Measurements from ENCODE around the gene CACNA2D3.
A peak's percentile ranks its signal among the peaks of the same experiment; 100 is the strongest.

The CACNA2D3 gene

DNA sequence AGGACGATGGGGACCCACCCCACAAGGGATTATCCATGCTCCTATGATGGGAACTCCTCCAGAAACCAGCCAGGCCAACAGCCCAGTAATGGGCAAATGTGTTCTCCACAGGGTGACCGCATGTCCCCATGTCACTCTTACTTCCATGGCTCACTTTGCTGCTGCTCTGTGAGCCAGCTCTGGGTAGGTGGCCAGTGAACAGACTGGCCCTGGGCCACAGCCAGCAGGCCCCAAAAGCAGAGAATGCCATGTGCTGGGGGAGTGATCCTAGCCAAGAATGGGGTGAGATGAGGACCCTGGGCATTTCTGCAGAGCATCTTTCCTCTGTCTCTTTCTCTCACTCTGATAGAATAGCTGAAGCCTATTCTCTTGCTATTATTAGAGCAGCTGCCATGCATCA, 414.1 kb downstream of the CACNA2D3 start:
- ChIA-PET CTCF (no interaction called here), POLR2A (no interaction called here)
- DNase-seq (ENCODE audit: extremely low spot score): no peak
- TF ChIP-seq TARDBP (IDR thresholded peaks at IDR 0.05) (no peak), SUZ12 (IDR thresholded peaks at IDR 0.05) (no peak), BHLHE40 (IDR thresholded peaks at IDR 0.05; ENCODE audit: borderline replicate concordance) (no peak), LEF1 (IDR thresholded peaks at IDR 0.05; ENCODE audit: borderline replicate concordance) (no peak), ZNF384 (IDR thresholded peaks at IDR 0.05) (no peak), FOXM1 (IDR thresholded peaks at IDR 0.05; ENCODE audit: borderline replicate concordance) (no peak), ELF4 (IDR thresholded peaks at IDR 0.05) (no peak), HDGF (IDR thresholded peaks at IDR 0.05; ENCODE audit: borderline replicate concordance) (no peak), FOXA1 (IDR thresholded peaks at IDR 0.05) (no peak), ARNT (IDR thresholded peaks at IDR 0.05) (no peak), CTBP1 (IDR thresholded peaks at IDR 0.05; ENCODE audit: borderline replicate concordance) (no peak), L3MBTL2 (conservative IDR thresholded peaks at IDR 0.05) (no peak), NFRKB (IDR thresholded peaks at IDR 0.05) (no peak), SP1 (IDR thresholded peaks at IDR 0.05) (no peak), FOXK2 (IDR thresholded peaks at IDR 0.05) (no peak)
- TF ChIP-seq, protein P1, sequence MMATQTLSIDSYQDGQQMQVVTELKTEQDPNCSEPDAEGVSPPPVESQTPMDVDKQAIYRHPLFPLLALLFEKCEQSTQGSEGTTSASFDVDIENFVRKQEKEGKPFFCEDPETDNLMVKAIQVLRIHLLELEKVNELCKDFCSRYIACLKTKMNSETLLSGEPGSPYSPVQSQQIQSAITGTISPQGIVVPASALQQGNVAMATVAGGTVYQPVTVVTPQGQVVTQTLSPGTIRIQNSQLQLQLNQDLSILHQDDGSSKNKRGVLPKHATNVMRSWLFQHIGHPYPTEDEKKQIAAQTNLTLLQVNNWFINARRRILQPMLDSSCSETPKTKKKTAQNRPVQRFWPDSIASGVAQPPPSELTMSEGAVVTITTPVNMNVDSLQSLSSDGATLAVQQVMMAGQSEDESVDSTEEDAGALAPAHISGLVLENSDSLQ (IDR thresholded peaks at IDR 0.05): no peak

GRCh38 chr3:54537506-54537905, 415.2 kb downstream of the CACNA2D3 start:
- ChIA-PET POLR2A (no interaction called here), CTCF (interaction anchor here (0.8 kb wide), 1 partner anchor 10 kb away, joined by 4 read pairs; no protein-coding TSS in a partner anchor)
- TF ChIP-seq LEF1 (IDR thresholded peaks at IDR 0.05; ENCODE audit: borderline replicate concordance) (no peak), FOXM1 (IDR thresholded peaks at IDR 0.05; ENCODE audit: borderline replicate concordance) (no peak), SP1 (IDR thresholded peaks at IDR 0.05) (no peak), NFRKB (IDR thresholded peaks at IDR 0.05) (no peak), ELF4 (IDR thresholded peaks at IDR 0.05) (no peak), ZNF384 (IDR thresholded peaks at IDR 0.05) (no peak), ARNT (IDR thresholded peaks at IDR 0.05) (no peak), BHLHE40 (IDR thresholded peaks at IDR 0.05; ENCODE audit: borderline replicate concordance) (no peak), TARDBP (IDR thresholded peaks at IDR 0.05) (no peak), HDGF (IDR thresholded peaks at IDR 0.05; ENCODE audit: borderline replicate concordance) (no peak), FOXA1 (IDR thresholded peaks at IDR 0.05) (no peak), FOXK2 (IDR thresholded peaks at IDR 0.05) (no peak), SUZ12 (IDR thresholded peaks at IDR 0.05) (no peak), L3MBTL2 (conservative IDR thresholded peaks at IDR 0.05) (no peak), CTBP1 (IDR thresholded peaks at IDR 0.05; ENCODE audit: borderline replicate concordance) (no peak)
- TF ChIP-seq, protein P1 (IDR thresholded peaks at IDR 0.05): no peak
- no peak for DNase-seq (ENCODE audit: extremely low spot score)

DNA sequence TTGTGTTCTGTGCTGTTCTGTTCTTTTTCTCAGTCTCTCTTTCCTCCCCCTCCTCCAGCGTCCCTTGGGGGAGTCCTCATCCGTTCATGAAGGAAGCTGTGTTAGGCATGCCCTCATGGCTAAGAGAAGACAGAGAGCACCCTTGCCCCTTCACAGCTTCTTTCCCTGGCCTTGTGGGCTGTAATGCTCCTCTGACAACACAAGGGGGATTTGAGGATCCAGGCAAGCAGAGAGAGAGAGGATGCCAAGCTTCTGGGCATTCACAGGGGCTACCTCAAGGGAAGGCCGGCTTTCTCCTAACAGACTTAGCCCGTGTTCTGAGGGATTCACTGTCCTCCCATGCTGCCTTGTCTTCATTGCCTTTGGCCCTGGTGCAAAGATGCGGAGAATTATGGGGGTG, 416.0 kb downstream of the CACNA2D3 start:
- ChIA-PET POLR2A (no interaction called here), CTCF (interaction anchor here (0.7 to 1.1 kb wide), 3 partner anchors 8 to 948 kb away, joined by 3 to 4 read pairs (median 3); no protein-coding TSS in a partner anchor)
- DNase-seq (ENCODE audit: extremely low spot score): peak; percentile 12
- TF ChIP-seq CTBP1 (IDR thresholded peaks at IDR 0.05; ENCODE audit: borderline replicate concordance): no peak
- TF ChIP-seq ARNT (IDR thresholded peaks at IDR 0.05): no peak
- TF ChIP-seq SUZ12 (IDR thresholded peaks at IDR 0.05): no peak
- TF ChIP-seq HDGF (IDR thresholded peaks at IDR 0.05; ENCODE audit: borderline replicate concordance): no peak
- no peak for TF ChIP-seq BHLHE40 (IDR thresholded peaks at IDR 0.05; ENCODE audit: borderline replicate concordance)
- no peak for TF ChIP-seq SP1 (IDR thresholded peaks at IDR 0.05)

DNA sequence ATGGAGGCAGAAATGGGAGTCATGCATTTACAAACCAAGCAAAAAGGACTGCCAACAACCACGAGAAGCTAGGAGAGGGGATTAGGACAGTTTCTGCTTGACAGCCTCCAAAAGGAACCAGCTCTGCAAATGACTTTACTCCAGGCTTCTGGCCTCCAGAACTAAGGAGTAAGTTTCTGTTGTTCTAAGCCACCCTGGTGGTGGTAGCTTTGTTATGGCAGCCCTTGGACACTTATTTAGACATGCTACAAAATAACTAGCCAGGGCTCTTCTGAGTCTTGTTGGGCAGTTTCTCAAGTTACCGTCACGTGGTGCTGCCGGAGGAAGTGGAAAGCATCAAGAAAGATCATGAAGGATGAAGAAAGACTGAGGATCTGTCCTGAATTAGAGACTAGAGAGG, 419.0 kb downstream of the CACNA2D3 start:
- TF ChIP-seq SP1 (IDR thresholded peaks at IDR 0.05) (no peak), SUZ12 (IDR thresholded peaks at IDR 0.05) (no peak), ZNF384 (IDR thresholded peaks at IDR 0.05) (no peak), TARDBP (IDR thresholded peaks at IDR 0.05) (no peak), LEF1 (IDR thresholded peaks at IDR 0.05; ENCODE audit: borderline replicate concordance) (no peak), L3MBTL2 (conservative IDR thresholded peaks at IDR 0.05) (no peak), ELF4 (IDR thresholded peaks at IDR 0.05) (no peak), NFRKB (IDR thresholded peaks at IDR 0.05) (no peak), FOXA1 (IDR thresholded peaks at IDR 0.05) (no peak), CTBP1 (IDR thresholded peaks at IDR 0.05; ENCODE audit: borderline replicate concordance) (no peak), BHLHE40 (IDR thresholded peaks at IDR 0.05; ENCODE audit: borderline replicate concordance) (no peak), FOXM1 (IDR thresholded peaks at IDR 0.05; ENCODE audit: borderline replicate concordance) (no peak), FOXK2 (IDR thresholded peaks at IDR 0.05) (no peak), HDGF (IDR thresholded peaks at IDR 0.05; ENCODE audit: borderline replicate concordance) (no peak), ARNT (IDR thresholded peaks at IDR 0.05) (no peak)
- TF ChIP-seq, protein P1 (IDR thresholded peaks at IDR 0.05): no peak
- CTCF ChIA-PET: no interaction called here
- POLR2A ChIA-PET: no interaction called here
- DNase-seq (ENCODE audit: extremely low spot score): no peak

GRCh38 chr3:54543446-54543845, 421.1 kb downstream of the CACNA2D3 start:
- TF ChIP-seq FOXA1 (IDR thresholded peaks at IDR 0.05) (no peak), ZNF384 (IDR thresholded peaks at IDR 0.05) (no peak), NFRKB (IDR thresholded peaks at IDR 0.05) (no peak), ARNT (IDR thresholded peaks at IDR 0.05) (no peak), ELF4 (IDR thresholded peaks at IDR 0.05) (no peak), FOXK2 (IDR thresholded peaks at IDR 0.05) (no peak), HDGF (IDR thresholded peaks at IDR 0.05; ENCODE audit: borderline replicate concordance) (no peak), SUZ12 (IDR thresholded peaks at IDR 0.05) (no peak), SP1 (IDR thresholded peaks at IDR 0.05) (no peak)
- TF ChIP-seq, protein P1 (IDR thresholded peaks at IDR 0.05): no peak
- CTCF ChIA-PET: no interaction called here
- POLR2A ChIA-PET: no interaction called here

More at GRCh38 chr3:54543446-54543845, 421.1 kb downstream of the CACNA2D3 start:
- DNase-seq (ENCODE audit: extremely low spot score): no peak

All from HEK293T (cell line).